H1 (cell line): ENCODE results near the gene ADARB2. TPM values are rescaled to one million over a fixed set of nuclear protein-coding genes. Genes with fewer than 3 reads are reported as not detected.
A peak's percentile ranks its signal among the peaks of the same experiment; 100 is the strongest.

Source experiments
- BCL11A ChIP-seq, 2 experiments: IDR thresholded peaks; one replicate each; pipeline ENCODE4 v1.6.1; 2011; ENCODE audit warnings: low read depth in 2 of 2, low read length in 2 of 2, mild to moderate bottlenecking in 2 of 2
- CHD7 ChIP-seq: fragments of 300-600 bp; sonication (generic); IDR thresholded peaks from 2 replicates; pipeline ENCODE4 v1.7.1; 2012; ENCODE audit warnings: low read length, moderate library complexity, mild to moderate bottlenecking, inconsistent platforms; ENCODE audit not compliant: insufficient replicate concordance
- EP300 ChIP-seq, 2 experiments: IDR thresholded peaks; 1 replicate in 1 of 2; 2 replicates in 1 of 2; pipeline ENCODE4 v1.6.1; 2011 to 2012; ENCODE audit warnings: low read depth in 2 of 2, low read length in 2 of 2, mild to moderate bottlenecking in 2 of 2, borderline replicate concordance in 1 of 2, inconsistent platforms in 1 of 2, moderate library complexity in 1 of 2
- JUND ChIP-seq: IDR thresholded peaks from 2 replicates; pipeline ENCODE4 v1.6.1; 2011; ENCODE audit warnings: mild to moderate bottlenecking, improper control_type of control experiment, low read length
- polyA plus RNA-seq, 7 experiments: library from polyadenylated mRNA; depleted of rRNA in 3 of 7; stranded (reverse) in 5 of 7; unstranded in 2 of 7; fragments of >200 nt in 5 of 7; fragments of 200-250 nt in 2 of 7; gene quantifications; 1 replicate in 5 of 7; 2 replicates in 1 of 7; 4 replicates in 1 of 7; pipeline versions ENCODE4 v1.2.1 to v1.2.3, GENCODE V29; 2011 to 2013; ENCODE audit warnings: missing spikeins in 2 of 7, mixed read lengths in 2 of 7
- total RNA-seq: library from RNA; stranded (reverse); fragmentation: NEBNext Ultra II Directional; extraction: Animal tissue kit (Norgen Biotek cat#: 25700); gene quantifications from 2 replicates; pipeline ENCODE4 v1.2.1, GENCODE V29; 2021

ADARB2 gene
- total and polyA plus RNA-seq, 2 of the 8 experiments (the other 6 are each of a cell fraction or from before 2014, with no cell fraction given), result 2.2 to 2.8 TPM

DNA sequence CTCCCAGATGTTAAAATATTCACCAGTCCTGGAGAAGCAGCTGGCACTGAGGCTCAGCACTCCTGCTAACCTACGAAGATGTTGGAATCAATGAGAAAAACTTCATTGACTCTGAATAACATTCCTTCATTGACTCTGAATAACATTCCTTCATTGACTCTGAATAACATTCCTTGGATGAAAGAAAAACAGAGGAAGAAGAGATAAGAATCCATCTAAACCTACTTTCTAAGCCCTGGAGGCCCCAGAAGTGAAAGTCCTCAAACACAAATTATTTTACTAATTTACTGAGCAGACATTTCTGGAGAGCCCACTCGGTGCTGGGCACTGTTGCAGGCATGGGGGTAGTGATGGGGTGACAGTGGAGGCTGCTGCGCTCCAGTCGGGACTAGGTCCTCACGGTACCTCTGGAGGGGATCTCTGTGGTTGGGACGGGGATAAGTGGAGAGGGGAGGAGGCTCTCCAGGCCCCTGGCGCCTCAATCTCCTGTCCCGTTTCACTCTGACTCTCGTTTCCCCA, 427.0 kb downstream of the ADARB2 start (continued):
- TF ChIP-seq EP300 (IDR thresholded peaks at IDR 0.05; ENCODE audit: borderline replicate concordance in 1 of 2, low read depth in 2 of 2, low read length in 2 of 2), result peak in 1 of 2 experiments; percentile 87; a peak in 2 of 3 replicates
- no peak for TF ChIP-seq BCL11A (IDR thresholded peaks at IDR 0.05; ENCODE audit: low read depth in 2 of 2, low read length in 2 of 2)
- TF ChIP-seq CHD7, result peak; percentile 90
- TF ChIP-seq JUND, result no peak
